22Rv1 (cell line): Measurements from ENCODE around the gene TIMELESS.
"Not testable (repeated sequence)": the region's sequence is repeated elsewhere in the genome, so short reads cannot be mapped to it uniquely, and the experiment has no call there.

Source experiments
- CTCF ChIP-seq: fragments of 450-650 bp; IDR thresholded peaks from 2 replicates; pipeline ENCODE4 v1.5.1; 2017; ENCODE audit warnings: mild to moderate bottlenecking
- ZFX ChIP-seq: fragments of 450-650 bp; IDR thresholded peaks from 2 replicates; pipeline ENCODE4 v1.6.1; 2017; ENCODE audit warnings: antibody characterized with exemption, borderline replicate concordance

GRCh38 chr12:56401612-56402011, 47.6 kb downstream of the TIMELESS start:
- not testable (repeated sequence) for TF ChIP-seq CTCF, ZFX
